Spleen (tissue), 11 donors: ENCODE measurements around the gene CMIP. TPM values are rescaled to one million over a fixed set of nuclear protein-coding genes. Genes with fewer than 3 reads are reported as not detected.

Source experiments
- DNase-seq: peaks from one replicate; pipeline ENCODE4 v3.0.0-alpha.2; 2020
- H3K27ac ChIP-seq, 8 donors: fragments of 200-600 bp; sonication (generic) in 7 of 8; 1 replicate in 4 of 8; 2 replicates in 4 of 8; pipeline versions ENCODE4 v1.5.0 to v1.8.0; 2016 to 2021; ENCODE audit warnings: inconsistent platforms in 4 of 8, mild to moderate bottlenecking in 4 of 8, moderate library complexity in 1 of 8
- H3K27me3 ChIP-seq, 7 donors: fragments of 200-600 bp; sonication (generic) in 6 of 7; replicated peaks in 1 of 7; 1 replicate in 4 of 7; 2 replicates in 3 of 7; pipeline versions ENCODE4 v1.5.0 to v1.8.0; 2016 to 2021; ENCODE audit warnings: inconsistent platforms in 3 of 7, mild to moderate bottlenecking in 1 of 7
- H3K36me3 ChIP-seq, 6 donors: fragments of 200-600 bp; sonication (generic) in 5 of 6; 1 replicate in 4 of 6; 2 replicates in 2 of 6; pipeline versions ENCODE4 v1.5.0 to v1.8.0; 2016 to 2021; ENCODE audit warnings: inconsistent platforms in 2 of 6
- H3K4me1 ChIP-seq, 6 donors: fragments of 200-600 bp; sonication (generic) in 5 of 6; 1 replicate in 3 of 6; 2 replicates in 3 of 6; pipeline versions ENCODE4 v1.5.0 to v1.8.0; 2016 to 2021; ENCODE audit warnings: inconsistent platforms in 3 of 6
- H3K4me3 ChIP-seq, 8 donors: fragments of 200-600 bp; sonication (generic) in 7 of 8; 1 replicate in 4 of 8; 2 replicates in 4 of 8; pipeline versions ENCODE4 v1.5.0 to v1.8.0; 2016 to 2021; ENCODE audit warnings: inconsistent platforms in 4 of 8, mild to moderate bottlenecking in 4 of 8, moderate library complexity in 2 of 8
- H3K9me3 ChIP-seq, 8 donors: fragments of 200-600 bp; sonication (generic) in 7 of 8; 1 replicate in 4 of 8; 2 replicates in 4 of 8; pipeline versions ENCODE4 v1.5.0 to v1.8.0; 2016 to 2021; ENCODE audit warnings: inconsistent platforms in 4 of 8
- CTCF ChIP-seq, 11 experiments: fragments of 200-600 bp in 7 of 11; fragments of 450-650 bp in 4 of 11; sonication (generic) in 4 of 11; IDR thresholded peaks in 8 of 11; conservative IDR thresholded peaks in 3 of 11; 1 replicate in 7 of 11; 2 replicates in 4 of 11; pipeline versions ENCODE4 v1.4.0 to v1.8.0; 2016 to 2021; ENCODE audit warnings: antibody characterized with exemption in 11 of 11, inconsistent platforms in 4 of 11, mild to moderate bottlenecking in 1 of 11
- POLR2A ChIP-seq, 3 donors: fragments of 450-650 bp; IDR thresholded peaks; one replicate each; pipeline ENCODE4 v1.5.1; 2017; ENCODE audit warnings: antibody characterized with exemption in 3 of 3, mild to moderate bottlenecking in 1 of 3
- POLR2AphosphoS5 ChIP-seq, 3 donors: sonication (generic); formaldehyde crosslinking; IDR thresholded peaks; one replicate each; pipeline ENCODE4 v1.5.1; 2017; ENCODE audit warnings: antibody characterized with exemption in 3 of 3
- WGBS, 5 donors: extraction: QIAGEN DNeasy Blood & Tissue Kit in 3 of 5; methylation state at CpG; one replicate each; pipeline versions ENCODE4 v1.1.5 to v1.1.7; 2013 to 2018; 5-methylcytosine and 5-hydroxymethylcytosine counted together
- intact Hi-C: fragments of 100-400 bp; cut with DNase I; formaldehyde crosslinking; loops from one replicate; pipeline ENCODE4 v1.15.0; 2023; ENCODE audit warnings: low total_unique reads
- polyA plus RNA-seq, 3 donors: library from polyadenylated mRNA; stranded (reverse); fragments of 200-250 nt; gene quantifications; one replicate each; pipeline ENCODE4 v1.2.1, GENCODE V29; 2013
- total RNA-seq, 7 donors: library from RNA; depleted of rRNA in 3 of 7; stranded (reverse); fragments of >200 nt in 3 of 7; fragmentation: NEBNext Ultra II Directional in 4 of 7; extraction: Animal tissue kit (Norgen Biotek cat#: 25700) in 4 of 7; gene quantifications; one replicate each; pipeline versions ENCODE4 v1.1.0 to v1.2.1, GENCODE V29; 2016 to 2021
- donor health status: healthy with polysubstance abuse.
- donor health status: DM: no; HTN: no; CAD: no; lungs with moderate emphysema.
- donor health status: DM: no; HTN: no; CAD: no.
- donor health status: Bipolar disorder and iron deficiency.
- donor health status: healthy.
- donor health status: DM: no; HTN: no; CAD: no.
- donor health status: DM: yes; HTN: yes; CAD: no.

The CMIP gene
- total and polyA plus RNA-seq, 10 donors: 6.0 to 107 (median 63.6) TPM

GRCh38 chr16:81551151-81551808 lies 106.7 kb downstream of the CMIP start:
- Histone ChIP-seq H3K36me3 (peaks cover 0 to 4% (median 0%) of the 10 kb centered on the region in 6 donors), H3K27me3 (no peaks in the 10 kb centered on the region), H3K4me3 (no peak overlapping the region), H3K27ac (peak overlapping the region in 4 of 8 donors; percentile 25 to 62 (median 38)), H3K4me1 (peaks cover 0 to 100% (median 57%) of the 10 kb centered on the region in 6 donors), H3K9me3 (no peaks in the 10 kb centered on the region)
- 54 to 68% (median 56%) methylated on average over 6 of the region's 6 CpGs for WGBS, 5 donors
- intact Hi-C loops: no loop called here
- no peak for DNase-seq
- TF ChIP-seq CTCF (IDR thresholded peaks at IDR 0.05 in 8 of 11, conservative IDR thresholded peaks at IDR 0.05 in 3 of 11) (no peak), POLR2A (IDR thresholded peaks at IDR 0.05) (no peak), POLR2AphosphoS5 (IDR thresholded peaks at IDR 0.05) (no peak)

DNA sequence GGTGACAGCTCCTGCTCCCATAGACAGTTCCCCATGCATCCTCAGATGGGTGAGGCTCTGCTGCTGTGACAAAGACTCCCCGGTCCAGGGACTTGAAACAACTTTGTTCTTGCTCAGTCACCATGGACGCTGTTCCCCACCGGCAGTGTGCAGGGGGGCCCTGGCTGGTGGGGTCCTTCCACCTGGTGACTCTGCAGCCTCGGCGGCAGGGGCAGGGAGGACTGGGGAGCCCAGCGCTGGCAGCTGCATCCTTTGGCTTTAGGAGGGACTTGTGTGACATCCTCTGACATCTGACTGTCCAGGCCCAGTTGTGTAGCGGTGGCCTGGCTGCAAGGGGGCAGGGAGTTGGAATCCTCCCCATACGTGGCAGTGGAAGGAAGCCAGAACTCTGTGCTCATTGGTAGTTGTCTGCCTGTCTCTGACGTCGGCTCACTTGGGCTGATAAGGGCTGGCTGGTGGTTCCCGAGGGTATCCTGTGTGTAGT lies 107.3 kb downstream of the CMIP start:
- H3K27ac ChIP-seq: peak overlapping the region in 4 of 8 donors; percentile 25 to 62 (median 38)
- TF ChIP-seq CTCF (IDR thresholded peaks at IDR 0.05 in 8 of 11, conservative IDR thresholded peaks at IDR 0.05 in 3 of 11) (no peak), POLR2AphosphoS5 (IDR thresholded peaks at IDR 0.05) (peak; percentile 37 to 56 (median 53)), POLR2A (IDR thresholded peaks at IDR 0.05) (no peak)
- WGBS, 5 donors: 47 to 78% (median 62%) methylated on average over 2 to 11 of the region's 11 CpGs
- DNase-seq: no peak
- intact Hi-C loops: no loop called here
- H3K9me3 ChIP-seq: no peaks in the 10 kb centered on the region
- no peak overlapping the region for H3K4me3 ChIP-seq
- no peaks in the 10 kb centered on the region for H3K27me3 ChIP-seq
- H3K4me1 ChIP-seq: peaks cover 0 to 100% (median 53%) of the 10 kb centered on the region in 6 donors
- peaks cover 0 to 1% (median 0%) of the 10 kb centered on the region in 6 donors for H3K36me3 ChIP-seq

DNA sequence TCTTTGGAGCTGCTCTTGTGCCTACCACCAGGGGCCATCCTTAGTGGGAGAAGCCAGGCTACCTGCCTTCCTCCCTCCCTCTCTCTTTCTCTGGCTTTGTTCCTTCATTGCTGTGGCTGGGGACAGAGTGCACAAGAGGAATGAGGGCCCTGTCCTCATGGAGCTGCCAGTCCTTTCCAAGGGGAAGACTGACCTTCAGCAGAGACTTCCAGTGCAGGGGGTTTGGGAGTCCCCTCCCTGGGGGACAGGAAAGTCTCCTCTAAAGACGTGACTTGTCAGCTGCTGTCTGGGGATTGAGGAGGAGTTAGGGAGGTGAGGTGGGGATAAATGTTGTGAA lies 108.1 kb downstream of the CMIP start:
- no peak for DNase-seq
- Histone ChIP-seq H3K27ac (peak overlapping the region in 4 of 8 donors; percentile 18 to 62 (median 48)), H3K9me3 (no peaks in the 10 kb centered on the region), H3K4me3 (no peak overlapping the region), H3K27me3 (no peaks in the 10 kb centered on the region), H3K36me3 (peaks cover 0 to under 1% (median 0%) of the 10 kb centered on the region in 6 donors), H3K4me1 (peaks cover 0 to 96% (median 45%) of the 10 kb centered on the region in 6 donors)
- intact Hi-C loops: no loop called here
- no peak for TF ChIP-seq POLR2A (IDR thresholded peaks at IDR 0.05)
- 71 to 93% (median 88%) methylated on average over 1 of the region's 1 CpG for WGBS, 5 donors

DNA sequence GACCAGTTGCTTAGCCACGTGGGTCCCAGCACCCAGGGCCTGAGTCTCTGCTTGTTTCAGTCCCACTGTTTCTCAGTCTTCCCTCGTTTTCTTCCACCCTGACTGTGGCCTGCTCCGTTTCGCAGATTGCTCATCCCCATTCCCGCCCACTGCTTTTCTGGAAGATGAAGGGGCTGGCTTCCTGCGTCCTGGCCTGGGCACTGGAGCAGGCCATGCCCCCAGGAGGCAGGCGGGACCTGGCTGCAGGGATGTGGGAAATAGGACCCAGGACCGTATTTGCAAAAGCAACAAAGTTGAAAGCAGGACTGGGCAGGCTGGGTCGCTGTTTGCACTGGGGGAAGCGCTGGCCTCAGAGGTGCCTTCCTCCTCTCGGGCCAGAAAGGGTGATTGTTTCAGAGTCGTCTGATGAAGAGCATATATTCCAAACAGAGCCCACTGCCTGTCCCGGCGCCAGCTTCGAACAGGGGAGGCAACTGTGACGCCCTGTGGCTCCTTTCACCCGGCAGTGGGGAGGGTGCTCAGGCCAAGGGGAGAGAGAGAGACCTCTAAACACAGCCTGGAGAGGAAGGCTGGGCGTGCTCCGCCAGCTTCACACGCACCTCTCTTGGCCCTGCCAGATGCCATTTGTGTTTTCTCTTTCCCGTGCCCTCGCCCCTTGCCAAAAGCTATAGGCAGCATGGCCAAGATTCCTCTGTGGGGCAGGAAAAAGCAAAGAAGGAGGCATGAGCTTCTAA lies 108.6 kb downstream of the CMIP start:
- no peak for TF ChIP-seq POLR2A (IDR thresholded peaks at IDR 0.05)
- TF ChIP-seq POLR2AphosphoS5 (IDR thresholded peaks at IDR 0.05): peak; percentile 24 to 58 (median 36)
- no peak for TF ChIP-seq CTCF (IDR thresholded peaks at IDR 0.05 in 8 of 11, conservative IDR thresholded peaks at IDR 0.05 in 3 of 11)
- WGBS, 5 donors: 74 to 88% (median 82%) methylated on average over 16 to 22 of the region's 22 CpGs
- Histone ChIP-seq H3K9me3 (no peaks in the 10 kb centered on the region), H3K27me3 (no peaks in the 10 kb centered on the region), H3K4me1 (peaks cover 0 to 95% (median 42%) of the 10 kb centered on the region in 6 donors), H3K4me3 (no peak overlapping the region), H3K36me3 (peaks cover 0 to 5% (median 0%) of the 10 kb centered on the region in 6 donors), H3K27ac (peak overlapping the region in 6 of 8 donors; percentile 18 to 62 (median 36))
- peak; percentile 58 for DNase-seq
- intact Hi-C loops: no loop called here
